ENCODE results near the gene RFTN2. TPM values are rescaled to one million over a fixed set of nuclear protein-coding genes. Genes with fewer than 3 reads are reported as not detected.
A peak's percentile ranks its signal among the peaks of the same experiment; 100 is the strongest.

The RFTN2 gene
- total and polyA plus RNA-seq, 2 of the 13 experiments (the other 11 are each of a cell fraction or from before 2014, with no cell fraction given): not detected

- TF ChIP-seq MEIS2 (CRISPR knock-in tag; IDR thresholded peaks at IDR 0.05) (peak; percentile 34; the same call in 1 of the 2 replicates), NRL (CRISPR knock-in tag; IDR thresholded peaks at IDR 0.05; ENCODE audit: borderline replicate concordance) (peak; percentile 14; the same call in 1 of the 2 replicates), NR2F6 (IDR thresholded peaks at IDR 0.05) (no peak), NR2F6 (CRISPR knock-in tag; IDR thresholded peaks at IDR 0.05) (0 out of 2 replicates have a peak, but pooled peaks have one; percentile 20), BORCS8-MEF2B (CRISPR knock-in tag; IDR thresholded peaks at IDR 0.05) (peak; percentile 60; the same call in 1 of the 2 replicates), GRHL1 (CRISPR knock-in tag; conservative IDR thresholded peaks at IDR 0.05) (no peak), ATF2 (CRISPR knock-in tag; IDR thresholded peaks at IDR 0.05) (0 out of 2 replicates have a peak, but pooled peaks have one; percentile 0), ZNF766 (CRISPR knock-in tag; IDR thresholded peaks at IDR 0.05; ENCODE audit: borderline replicate concordance) (peak; percentile 86; the same call in 1 of the 2 replicates), ZNF770 (CRISPR knock-in tag; IDR thresholded peaks at IDR 0.05) (0 out of 2 replicates have a peak, but pooled peaks have one; percentile 2), KMT2A (CRISPR knock-in tag; IDR thresholded peaks at IDR 0.05) (no peak), PHF5A (CRISPR knock-in tag; IDR thresholded peaks at IDR 0.05; ENCODE audit: low read depth, unreplicated experiment) (no peak), ZNF777 (CRISPR knock-in tag; IDR thresholded peaks at IDR 0.05) (0 out of 2 replicates have a peak, but pooled peaks have one; percentile 79), AKNA (CRISPR knock-in tag; IDR thresholded peaks at IDR 0.05; ENCODE audit: borderline replicate concordance) (no peak), TMF1 (CRISPR knock-in tag; IDR thresholded peaks at IDR 0.05; ENCODE audit: low read depth) (peak; percentile 43; the same call in 1 of the 2 replicates), ZFP37 (CRISPR knock-in tag; IDR thresholded peaks at IDR 0.05; ENCODE audit: borderline replicate concordance) (no peak), ZNF556 (CRISPR knock-in tag; IDR thresholded peaks at IDR 0.05; ENCODE audit: borderline replicate concordance) (0 out of 2 replicates have a peak, but pooled peaks have one; percentile 29), HOXA3 (CRISPR knock-in tag; IDR thresholded peaks at IDR 0.05) (0 out of 2 replicates have a peak, but pooled peaks have one; percentile 17)
Observed at GRCh38 chr2:197705912-197706838, 30.8 kb upstream of the RFTN2 start (continued).

Data from HepG2 (cell line).